Activated naive CD4-positive, alpha-beta T cell treated with anti-CD3 and anti-CD28 coated beads, Interleukin-2, amount 10 ng/mL, durations not matched to agents 7 days and 5 days (primary cell): Measurements from ENCODE around the gene RSPH3.
"Not testable (repeated sequence)": the region's sequence is repeated elsewhere in the genome, so short reads cannot be mapped to it uniquely, and the experiment has no call there.

Experiments
- CTCF ChIA-PET: fragments of 350-600 bp; sonication (Branson Sonifier 250); formaldehyde crosslinking; loops from one replicate; lab custom pipeline; 2021; ENCODE audit warnings: antibody characterized with exemption; lab: Charles Lee
- DNase-seq: peaks from one replicate; pipeline ENCODE4 v3.0.0-alpha.2; 2020
- H3K27ac Mint-ChIP-seq: one replicate; pipeline ENCODE4 v1.8.0; 2021; ENCODE audit warnings: mild to moderate bottlenecking, moderate library complexity, mixed read lengths
- H3K27me3 Mint-ChIP-seq: one replicate; pipeline ENCODE4 v1.8.0; 2021; ENCODE audit warnings: mild to moderate bottlenecking, mixed read lengths
- H3K36me3 Mint-ChIP-seq: one replicate; pipeline ENCODE4 v1.8.0; 2021; ENCODE audit warnings: mixed read lengths
- H3K4me1 Mint-ChIP-seq: one replicate; pipeline ENCODE4 v1.8.0; 2021; ENCODE audit warnings: mixed read lengths
- H3K4me3 Mint-ChIP-seq: one replicate; pipeline ENCODE4 v1.8.0; 2021; ENCODE audit warnings: mild to moderate bottlenecking, moderate library complexity, mixed read lengths
- H3K9me3 Mint-ChIP-seq: one replicate; pipeline ENCODE4 v1.8.0; 2021; ENCODE audit warnings: mixed read lengths

Gene RSPH3

GRCh38 chr6:158952011-158952410 lies 48.0 kb downstream of the RSPH3 start:
- CTCF ChIA-PET, result not testable (repeated sequence)

DNA sequence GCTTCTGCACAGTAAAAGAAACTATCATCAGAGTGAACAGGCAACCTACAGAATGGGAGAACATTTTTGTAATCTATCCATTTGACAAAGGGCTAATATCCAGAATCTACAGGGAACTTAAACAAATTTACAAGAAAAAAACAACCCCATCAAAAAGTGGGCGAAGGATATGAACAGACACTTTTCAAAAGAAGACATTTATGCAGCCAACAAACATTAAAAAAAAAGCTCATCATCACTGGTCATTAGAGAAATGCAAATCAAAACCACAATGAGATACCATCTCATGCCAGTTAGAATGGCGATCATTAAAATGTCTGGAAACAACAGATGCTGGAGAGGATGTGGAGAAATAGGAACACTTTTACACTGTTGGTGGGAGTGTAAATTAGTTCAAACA lies 48.4 kb downstream of the RSPH3 start:
- CTCF ChIA-PET, DNase-seq, H3K36me3 Mint-ChIP-seq, H3K4me3 Mint-ChIP-seq, H3K4me1 Mint-ChIP-seq, H3K9me3 Mint-ChIP-seq, H3K27ac Mint-ChIP-seq: not testable (repeated sequence)
- peaks cover 20% of the 10 kb centered on the region for H3K27me3 Mint-ChIP-seq

More at GRCh38 chr6:158952011-158952410, 48.0 kb downstream of the RSPH3 start:
- H3K36me3 Mint-ChIP-seq, H3K4me3 Mint-ChIP-seq, H3K27ac Mint-ChIP-seq, H3K4me1 Mint-ChIP-seq, DNase-seq, H3K9me3 Mint-ChIP-seq: not testable (repeated sequence)
- peaks cover 22% of the 10 kb centered on the region for H3K27me3 Mint-ChIP-seq

DNA sequence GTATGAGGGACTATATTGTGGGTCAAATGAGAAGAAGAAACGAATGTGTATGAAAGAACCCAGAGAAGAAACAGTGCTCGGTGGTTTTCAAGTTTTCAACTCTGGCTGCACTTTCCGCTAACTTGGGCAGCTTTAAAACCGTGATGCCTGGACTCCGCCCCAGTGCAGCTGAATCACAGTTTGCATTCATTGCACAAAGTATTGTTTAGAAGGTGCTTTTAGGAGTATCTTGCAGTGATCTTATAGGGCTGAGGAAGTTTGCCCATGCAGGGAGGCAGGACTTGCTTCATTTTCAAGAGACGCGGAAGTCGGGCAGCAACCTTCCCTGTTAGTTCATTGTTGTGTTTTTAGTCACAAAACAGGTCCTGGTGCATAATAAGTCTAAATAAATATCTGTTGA lies 52.7 kb downstream of the RSPH3 start:
- H3K9me3 Mint-ChIP-seq, result peaks cover 7% of the 10 kb centered on the region
- CTCF ChIA-PET, result no interaction called here
- no peak for DNase-seq
- H3K4me1 Mint-ChIP-seq, result no peaks in the 10 kb centered on the region
- H3K36me3 Mint-ChIP-seq, result no peaks in the 10 kb centered on the region
- peaks cover 20% of the 10 kb centered on the region for H3K27me3 Mint-ChIP-seq
- H3K27ac Mint-ChIP-seq, result no peak overlapping the region
- no peak overlapping the region for H3K4me3 Mint-ChIP-seq

- H3K9me3 Mint-ChIP-seq, result peaks cover 5% of the 10 kb centered on the region
- CTCF ChIA-PET, result no interaction called here
Measured at GRCh38 chr6:158943380-158944032, 56.5 kb downstream of the RSPH3 start.

GRCh38 chr6:158942349-158942748 lies 57.7 kb downstream of the RSPH3 start:
- Mint-ChIP-seq H3K4me3 (no peak overlapping the region), H3K36me3 (no peaks in the 10 kb centered on the region), H3K4me1 (peaks cover 14% of the 10 kb centered on the region), H3K27me3 (peaks cover 40% of the 10 kb centered on the region), H3K9me3 (peaks cover 5% of the 10 kb centered on the region), H3K27ac (no peak overlapping the region)
- DNase-seq, result no peak
- CTCF ChIA-PET, result no interaction called here

More at GRCh38 chr6:158943380-158944032, 56.5 kb downstream of the RSPH3 start:
- Mint-ChIP-seq H3K27me3 (peaks cover 28% of the 10 kb centered on the region), H3K4me1 (peaks cover 14% of the 10 kb centered on the region), H3K27ac (no peak overlapping the region), H3K36me3 (no peaks in the 10 kb centered on the region), H3K4me3 (no peak overlapping the region)
- no peak for DNase-seq

DNA sequence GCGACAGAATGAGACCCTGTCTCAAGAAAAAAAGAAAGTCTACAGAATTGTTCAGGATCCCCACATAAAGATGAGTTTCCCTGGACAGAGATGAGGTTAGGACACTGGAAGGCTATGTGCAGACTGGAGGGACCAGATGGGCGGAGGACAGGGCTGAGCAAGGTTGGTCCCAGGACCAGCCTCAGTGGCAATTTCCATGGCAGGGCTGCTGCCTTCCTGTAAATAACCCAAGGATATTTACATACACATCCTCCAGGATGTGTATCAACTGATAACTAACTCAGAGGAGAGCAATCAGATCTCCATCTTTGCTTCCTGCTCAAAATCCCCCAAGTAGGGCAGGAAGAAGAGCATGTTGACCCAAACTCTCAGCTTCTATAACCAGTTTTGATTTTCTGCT lies 58.8 kb downstream of the RSPH3 start:
- DNase-seq, result no peak
- Mint-ChIP-seq H3K36me3 (no peaks in the 10 kb centered on the region), H3K4me3 (no peak overlapping the region), H3K27ac (no peak overlapping the region), H3K4me1 (peaks cover 14% of the 10 kb centered on the region), H3K27me3 (peaks cover 36% of the 10 kb centered on the region), H3K9me3 (peaks cover 5% of the 10 kb centered on the region)
- CTCF ChIA-PET, result no interaction called here

DNA sequence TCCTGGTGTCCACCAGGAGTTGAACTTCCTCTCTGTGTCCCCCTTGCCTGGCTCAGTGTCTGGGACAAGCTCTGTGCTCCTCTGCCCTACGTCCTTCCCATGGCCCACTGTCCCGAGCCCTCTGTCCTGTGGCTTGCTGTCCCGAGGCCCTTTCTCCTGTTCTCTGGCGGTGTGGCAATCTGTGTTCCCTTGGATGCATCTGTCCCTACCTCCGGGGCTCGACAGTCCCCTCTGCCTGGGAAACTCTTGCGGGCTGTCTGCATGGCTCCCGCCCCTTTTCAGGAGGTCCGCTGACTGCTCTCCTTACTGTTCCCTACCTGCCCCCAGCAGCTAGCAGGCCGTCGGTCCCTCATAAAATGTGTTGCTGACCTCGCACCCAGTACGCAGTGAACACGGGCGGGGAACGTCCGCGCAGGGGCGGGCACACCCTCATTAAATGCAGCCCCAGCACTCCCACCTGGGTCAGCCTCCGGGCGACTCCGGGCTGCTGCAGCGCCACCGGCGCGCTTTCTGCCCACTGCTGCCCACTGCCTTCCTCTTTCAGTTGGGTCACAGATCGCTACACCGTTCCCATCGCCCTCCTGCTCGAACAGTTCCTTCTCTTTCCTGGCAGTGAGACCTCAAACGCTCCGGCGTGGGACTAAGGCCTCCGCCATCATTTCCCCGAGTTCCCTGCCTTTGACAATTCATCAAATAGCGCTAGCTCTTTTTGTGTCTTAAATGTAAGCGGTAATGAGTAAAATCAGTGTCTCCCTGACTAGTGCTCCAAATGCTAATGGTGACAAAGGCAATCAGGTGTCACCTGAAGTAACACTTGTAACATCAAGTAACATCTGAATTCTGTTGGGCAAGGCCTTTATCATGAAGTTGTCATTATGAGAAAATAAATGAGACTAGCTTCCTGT lies 60.5 kb downstream of the RSPH3 start:
- Mint-ChIP-seq H3K4me1 (peaks cover 14% of the 10 kb centered on the region), H3K9me3 (peaks cover 5% of the 10 kb centered on the region), H3K27me3 (peaks cover 34% of the 10 kb centered on the region), H3K27ac (no peak overlapping the region), H3K4me3 (peak overlapping the region; percentile 47), H3K36me3 (no peaks in the 10 kb centered on the region)
- no peak for DNase-seq
- CTCF ChIA-PET, result interaction anchor here (0.9 kb wide), 1 partner anchor 11 kb away, joined by 3 read pairs; no protein-coding TSS in a partner anchor

DNA sequence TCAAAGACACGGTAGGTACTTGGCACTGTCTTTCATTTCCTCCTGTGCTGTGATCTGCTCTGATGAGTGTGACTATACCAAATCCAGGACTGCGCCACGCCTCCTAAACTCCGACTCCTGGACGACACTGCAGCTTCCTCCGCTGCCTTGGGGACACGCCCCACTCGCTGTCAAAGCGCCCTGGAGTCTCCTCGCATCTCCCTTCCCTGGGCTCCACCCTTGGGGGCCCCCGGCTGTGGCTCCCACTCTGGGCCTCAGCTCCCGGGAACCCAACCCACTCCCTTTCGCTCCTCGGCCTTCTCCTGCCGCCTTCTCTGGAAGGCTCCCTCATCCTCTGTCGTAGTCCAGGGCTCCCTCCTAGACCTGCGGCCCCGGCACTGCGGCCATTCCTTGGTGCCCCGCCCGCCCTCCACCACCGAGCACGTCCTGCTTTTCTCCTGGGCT lies 61.2 kb downstream of the RSPH3 start:
- Mint-ChIP-seq H3K4me1 (peaks cover 14% of the 10 kb centered on the region), H3K4me3 (peak overlapping the region; percentile 47), H3K27me3 (peaks cover 32% of the 10 kb centered on the region), H3K9me3 (peaks cover 5% of the 10 kb centered on the region), H3K27ac (no peak overlapping the region), H3K36me3 (no peaks in the 10 kb centered on the region)
- DNase-seq, result peak; percentile 43
- CTCF ChIA-PET, result interaction anchor here (1.5 kb wide), 1 partner anchor 149 kb away, joined by 3 read pairs; no protein-coding TSS in a partner anchor

DNA sequence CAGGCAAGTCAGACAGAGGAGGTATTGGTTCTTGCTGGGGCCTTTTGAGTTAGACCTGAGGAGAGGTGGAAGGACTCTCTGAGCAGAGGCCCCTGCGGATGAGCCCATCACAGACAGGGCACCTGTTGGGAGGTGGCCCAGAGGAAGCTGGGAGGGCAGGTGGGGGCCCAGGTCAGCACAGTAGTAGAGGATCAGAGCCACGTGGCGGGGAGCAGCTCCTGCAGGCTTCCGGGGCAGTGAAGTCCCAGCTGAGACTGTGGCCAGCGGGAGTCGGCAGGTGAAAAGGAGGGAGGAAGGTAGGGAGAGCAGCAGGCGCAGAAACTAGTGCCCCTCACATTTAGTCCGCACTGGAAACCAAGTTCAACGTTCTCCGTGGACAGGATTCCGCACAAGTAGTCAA lies 61.8 kb downstream of the RSPH3 start:
- H3K4me3 Mint-ChIP-seq, result no peak overlapping the region
- peaks cover 5% of the 10 kb centered on the region for H3K9me3 Mint-ChIP-seq

DNA sequence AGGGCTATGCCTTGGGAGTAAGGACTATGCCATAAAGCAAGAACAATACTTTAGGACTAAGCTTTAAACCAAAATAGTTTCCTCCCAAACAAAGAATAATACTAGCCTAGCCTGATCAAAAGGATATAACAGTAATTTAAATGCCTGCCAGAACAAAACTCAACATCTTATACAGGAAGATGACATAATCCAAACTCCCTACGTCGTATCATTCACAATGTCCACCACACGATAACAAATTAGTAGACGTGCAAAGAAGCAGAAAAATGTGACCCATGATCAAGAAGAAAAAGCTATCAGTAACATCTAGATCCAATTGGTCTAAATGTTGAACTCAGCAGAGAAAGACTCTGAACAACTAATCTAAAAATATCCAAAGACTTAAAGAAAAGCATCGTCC lies 65.8 kb downstream of the RSPH3 start:
- DNase-seq, result no peak
- CTCF ChIA-PET, result no interaction called here
- Mint-ChIP-seq H3K4me3 (no peak overlapping the region), H3K27ac (no peak overlapping the region), H3K9me3 (no peaks in the 10 kb centered on the region), H3K27me3 (peaks cover 18% of the 10 kb centered on the region), H3K4me1 (peaks cover 5% of the 10 kb centered on the region), H3K36me3 (no peaks in the 10 kb centered on the region)

More for the DNA sequence above, 61.8 kb downstream of the RSPH3 start:
- Mint-ChIP-seq H3K36me3 (no peaks in the 10 kb centered on the region), H3K4me1 (peaks cover 14% of the 10 kb centered on the region), H3K27me3 (peaks cover 32% of the 10 kb centered on the region), H3K27ac (no peak overlapping the region)
- CTCF ChIA-PET, result interaction anchor here (1.5 kb wide), 1 partner anchor 149 kb away, joined by 3 read pairs; no protein-coding TSS in a partner anchor
- no peak for DNase-seq

- no peaks in the 10 kb centered on the region for H3K4me1 Mint-ChIP-seq
- H3K36me3 Mint-ChIP-seq, result peaks cover 1% of the 10 kb centered on the region
- no peak for DNase-seq
- no peak overlapping the region for H3K27ac Mint-ChIP-seq
- H3K4me3 Mint-ChIP-seq, result no peak overlapping the region
- CTCF ChIA-PET, result no interaction called here
- no peaks in the 10 kb centered on the region for H3K9me3 Mint-ChIP-seq
- peaks cover 8% of the 10 kb centered on the region for H3K27me3 Mint-ChIP-seq
Measured at GRCh38 chr6:158933079-158933595, 66.9 kb downstream of the RSPH3 start.

DNA sequence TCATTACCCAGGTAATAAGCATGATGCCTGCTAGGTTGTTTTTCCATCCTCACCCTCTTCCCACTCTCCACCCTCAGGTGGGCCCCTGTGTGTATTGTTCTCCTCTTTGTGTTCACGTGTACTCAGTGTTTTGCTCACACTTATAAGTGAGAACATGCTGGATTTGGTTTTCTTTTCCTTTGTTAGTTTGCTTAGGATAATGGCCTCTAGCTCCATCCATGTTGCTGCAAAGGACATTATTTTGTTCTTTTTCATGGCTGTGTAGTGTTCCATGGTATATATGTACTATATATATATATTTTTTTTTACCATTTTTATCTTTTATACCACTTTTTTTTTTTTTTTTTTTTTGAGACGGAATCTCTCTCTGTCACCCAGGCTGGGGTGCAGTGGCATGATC lies 71.9 kb downstream of the RSPH3 start:
- CTCF ChIA-PET, result no interaction called here
- Mint-ChIP-seq H3K27ac (no peak overlapping the region), H3K4me3 (no peak overlapping the region), H3K27me3 (no peaks in the 10 kb centered on the region), H3K9me3 (peaks cover 2% of the 10 kb centered on the region), H3K4me1 (no peaks in the 10 kb centered on the region), H3K36me3 (peaks cover 1% of the 10 kb centered on the region)
- no peak for DNase-seq

DNA sequence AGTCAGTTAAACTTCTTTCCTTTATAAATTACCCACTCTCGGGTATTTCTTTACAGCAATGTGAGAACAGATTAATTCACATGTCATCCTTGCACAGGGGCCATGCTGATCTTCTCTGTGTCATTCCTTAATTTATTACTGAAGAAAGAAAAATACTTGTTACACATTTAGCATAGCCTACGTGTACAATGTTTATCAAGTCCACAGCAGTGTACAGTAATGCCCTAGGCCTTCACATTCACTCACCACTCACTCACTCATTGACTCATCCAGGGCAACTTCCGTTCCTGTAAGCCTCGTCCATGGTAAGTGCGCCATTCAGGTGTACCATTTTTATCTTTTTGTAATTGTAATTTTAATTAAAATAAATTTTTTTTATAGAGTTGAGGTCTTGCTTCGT lies 73.6 kb downstream of the RSPH3 start:
- no peak overlapping the region for H3K4me3 Mint-ChIP-seq
- H3K36me3 Mint-ChIP-seq, result peaks cover 1% of the 10 kb centered on the region
- no peaks in the 10 kb centered on the region for H3K27me3 Mint-ChIP-seq
- peaks cover 2% of the 10 kb centered on the region for H3K9me3 Mint-ChIP-seq
- H3K4me1 Mint-ChIP-seq, result no peaks in the 10 kb centered on the region
- CTCF ChIA-PET, result no interaction called here
- DNase-seq, result no peak
- H3K27ac Mint-ChIP-seq, result no peak overlapping the region
